ENCODE results near the gene CDH4. TPM values are rescaled to one million over a fixed set of nuclear protein-coding genes. Genes with fewer than 3 reads are reported as not detected.

The CDH4 gene
- total RNA-seq, 1 donor from 2014 or later, result 0.23 TPM

DNA sequence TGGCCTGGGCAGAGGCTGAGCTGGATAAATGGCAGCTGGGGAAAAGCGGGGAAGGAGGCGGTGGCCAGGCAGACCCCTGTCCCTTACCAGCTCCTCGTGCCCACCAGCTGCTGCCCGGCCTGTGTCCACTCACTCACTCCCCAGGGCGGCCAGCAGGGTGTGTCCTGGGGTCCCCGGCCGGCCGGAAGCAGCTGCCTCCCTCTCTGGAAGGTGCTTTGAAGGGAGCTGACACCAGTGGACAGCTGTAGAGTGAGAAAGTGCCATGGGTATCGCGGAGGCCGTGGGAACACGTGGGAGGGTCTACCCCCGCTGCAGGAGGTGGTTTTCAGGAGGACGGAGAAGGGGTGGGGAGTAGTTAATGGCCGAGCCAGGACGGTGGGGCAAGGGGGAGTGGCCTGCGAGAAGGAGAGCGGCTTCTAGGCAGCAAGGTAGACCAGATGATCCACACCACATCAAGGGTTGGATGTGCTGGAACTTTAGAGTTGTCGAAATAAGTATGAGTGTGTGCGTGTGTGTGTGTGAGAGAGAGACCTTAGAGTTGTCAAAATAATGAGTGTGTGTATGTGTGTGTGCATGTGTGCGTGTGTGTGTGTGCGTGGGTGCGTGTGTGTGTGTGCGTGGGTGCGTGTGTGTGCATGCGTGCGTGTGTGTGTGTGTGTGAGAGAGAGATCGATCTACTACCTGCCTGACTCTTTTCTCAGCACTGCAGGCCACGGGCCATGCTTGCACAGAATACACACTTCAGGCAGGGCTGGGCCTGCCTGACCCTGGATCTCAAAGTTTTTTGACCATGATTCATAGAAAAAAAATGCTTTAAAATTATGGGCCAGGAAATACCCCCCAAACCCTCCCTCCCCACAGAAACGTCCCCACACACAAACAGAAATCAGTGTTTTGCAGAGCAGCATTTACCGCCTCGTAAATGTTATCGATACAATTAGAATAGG lies 43.9 kb downstream of the CDH4 start:
- H3K4me3 Mint-ChIP-seq (ENCODE audit: unreplicated experiment), result no peak overlapping the region
- H3K36me3 Mint-ChIP-seq (ENCODE audit: low read depth, unreplicated experiment), result no peaks in the 10 kb centered on the region
- TF ChIP-seq, protein P1, sequence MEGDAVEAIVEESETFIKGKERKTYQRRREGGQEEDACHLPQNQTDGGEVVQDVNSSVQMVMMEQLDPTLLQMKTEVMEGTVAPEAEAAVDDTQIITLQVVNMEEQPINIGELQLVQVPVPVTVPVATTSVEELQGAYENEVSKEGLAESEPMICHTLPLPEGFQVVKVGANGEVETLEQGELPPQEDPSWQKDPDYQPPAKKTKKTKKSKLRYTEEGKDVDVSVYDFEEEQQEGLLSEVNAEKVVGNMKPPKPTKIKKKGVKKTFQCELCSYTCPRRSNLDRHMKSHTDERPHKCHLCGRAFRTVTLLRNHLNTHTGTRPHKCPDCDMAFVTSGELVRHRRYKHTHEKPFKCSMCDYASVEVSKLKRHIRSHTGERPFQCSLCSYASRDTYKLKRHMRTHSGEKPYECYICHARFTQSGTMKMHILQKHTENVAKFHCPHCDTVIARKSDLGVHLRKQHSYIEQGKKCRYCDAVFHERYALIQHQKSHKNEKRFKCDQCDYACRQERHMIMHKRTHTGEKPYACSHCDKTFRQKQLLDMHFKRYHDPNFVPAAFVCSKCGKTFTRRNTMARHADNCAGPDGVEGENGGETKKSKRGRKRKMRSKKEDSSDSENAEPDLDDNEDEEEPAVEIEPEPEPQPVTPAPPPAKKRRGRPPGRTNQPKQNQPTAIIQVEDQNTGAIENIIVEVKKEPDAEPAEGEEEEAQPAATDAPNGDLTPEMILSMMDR (IDR thresholded peaks at IDR 0.05; ENCODE audit: unreplicated experiment), result no peak
- no peak overlapping the region for H3K27ac Mint-ChIP-seq (ENCODE audit: unreplicated experiment)
- DNase-seq (ENCODE audit: low spot score), result no peak
- H3K4me1 Mint-ChIP-seq (ENCODE audit: unreplicated experiment), result no peaks in the 10 kb centered on the region
- H3K9me3 Mint-ChIP-seq (ENCODE audit: unreplicated experiment), result no peaks in the 10 kb centered on the region
- H3K27me3 Mint-ChIP-seq (ENCODE audit: unreplicated experiment), result peaks cover 5% of the 10 kb centered on the region

DNA sequence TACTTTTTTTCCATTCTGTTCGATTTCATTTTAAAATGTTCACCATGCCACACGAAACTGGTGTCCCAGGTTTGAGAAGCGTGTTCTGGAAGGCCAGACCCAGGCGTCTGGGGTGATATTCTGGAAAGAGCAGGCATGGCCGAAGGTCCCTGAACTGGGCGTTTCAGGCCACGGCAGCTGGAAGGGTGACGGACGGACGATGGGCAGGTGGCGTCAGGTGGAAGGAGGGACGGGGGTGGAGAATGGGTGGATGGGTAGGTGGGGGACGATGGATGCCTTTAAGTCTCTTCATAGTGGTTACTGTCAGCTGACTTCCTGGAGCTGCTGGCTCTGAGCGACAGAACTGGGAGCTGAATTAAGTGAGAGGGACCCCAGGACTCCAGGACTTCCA lies 44.6 kb downstream of the CDH4 start:
- Mint-ChIP-seq H3K27me3 (ENCODE audit: unreplicated experiment) (peaks cover 5% of the 10 kb centered on the region), H3K27ac (ENCODE audit: unreplicated experiment) (no peak overlapping the region), H3K4me1 (ENCODE audit: unreplicated experiment) (no peaks in the 10 kb centered on the region), H3K9me3 (ENCODE audit: unreplicated experiment) (no peaks in the 10 kb centered on the region), H3K36me3 (ENCODE audit: low read depth, unreplicated experiment) (no peaks in the 10 kb centered on the region), H3K4me3 (ENCODE audit: unreplicated experiment) (no peak overlapping the region)
- no peak for DNase-seq (ENCODE audit: low spot score)
- TF ChIP-seq, protein P1 (IDR thresholded peaks at IDR 0.05; ENCODE audit: unreplicated experiment), result no peak

DNA sequence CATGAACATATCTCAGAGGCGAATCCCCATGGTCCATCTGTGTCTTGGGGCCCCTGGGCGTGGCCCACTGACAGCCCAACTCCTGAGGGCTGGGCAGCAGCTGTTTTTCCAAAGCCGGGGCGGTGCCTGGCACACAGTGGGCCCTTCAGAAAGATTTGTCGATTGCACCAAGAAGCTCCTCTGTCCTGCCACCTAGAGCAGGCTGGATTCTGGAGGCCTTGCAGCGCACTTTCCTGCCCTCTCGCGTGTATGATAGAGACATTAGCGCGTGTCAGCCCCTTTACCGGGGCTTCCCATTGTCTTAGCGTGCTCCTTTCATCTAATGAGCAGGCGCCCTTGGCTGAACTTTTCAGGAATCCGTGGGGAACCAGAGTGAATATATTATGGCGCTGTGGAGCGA lies 45.4 kb downstream of the CDH4 start:
- Mint-ChIP-seq H3K9me3 (ENCODE audit: unreplicated experiment) (no peaks in the 10 kb centered on the region), H3K4me3 (ENCODE audit: unreplicated experiment) (no peak overlapping the region), H3K4me1 (ENCODE audit: unreplicated experiment) (no peaks in the 10 kb centered on the region), H3K27me3 (ENCODE audit: unreplicated experiment) (peaks cover 5% of the 10 kb centered on the region), H3K27ac (ENCODE audit: unreplicated experiment) (no peak overlapping the region), H3K36me3 (ENCODE audit: low read depth, unreplicated experiment) (no peaks in the 10 kb centered on the region)
- no peak for DNase-seq (ENCODE audit: low spot score)
- TF ChIP-seq, protein P1 (IDR thresholded peaks at IDR 0.05; ENCODE audit: unreplicated experiment), result no peak

DNA sequence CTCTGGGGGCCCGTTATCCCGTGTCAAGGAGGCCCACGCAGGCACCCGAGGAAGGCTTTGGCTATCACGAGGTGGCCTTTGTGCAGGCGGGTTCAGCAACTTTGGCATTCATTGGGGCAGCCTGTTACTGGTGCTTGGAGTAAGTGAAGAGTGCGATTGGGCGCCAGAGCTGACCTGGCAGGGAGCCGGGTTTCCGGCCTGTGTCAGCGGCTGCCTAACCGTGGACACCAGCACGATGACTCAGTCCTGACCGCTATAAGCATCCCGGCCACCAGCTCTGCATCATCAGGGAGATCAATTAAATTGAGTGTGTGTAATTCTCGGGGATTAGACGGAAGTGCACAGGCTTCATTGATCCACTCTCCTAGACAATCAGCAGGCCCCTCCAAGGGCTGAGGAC lies 45.9 kb downstream of the CDH4 start:
- Mint-ChIP-seq H3K9me3 (ENCODE audit: unreplicated experiment) (no peaks in the 10 kb centered on the region), H3K4me1 (ENCODE audit: unreplicated experiment) (no peaks in the 10 kb centered on the region), H3K4me3 (ENCODE audit: unreplicated experiment) (no peak overlapping the region), H3K36me3 (ENCODE audit: low read depth, unreplicated experiment) (no peaks in the 10 kb centered on the region), H3K27ac (ENCODE audit: unreplicated experiment) (no peak overlapping the region), H3K27me3 (ENCODE audit: unreplicated experiment) (peaks cover 5% of the 10 kb centered on the region)
- DNase-seq (ENCODE audit: low spot score), result no peak
- TF ChIP-seq, protein P1 (IDR thresholded peaks at IDR 0.05; ENCODE audit: unreplicated experiment), result no peak

DNA sequence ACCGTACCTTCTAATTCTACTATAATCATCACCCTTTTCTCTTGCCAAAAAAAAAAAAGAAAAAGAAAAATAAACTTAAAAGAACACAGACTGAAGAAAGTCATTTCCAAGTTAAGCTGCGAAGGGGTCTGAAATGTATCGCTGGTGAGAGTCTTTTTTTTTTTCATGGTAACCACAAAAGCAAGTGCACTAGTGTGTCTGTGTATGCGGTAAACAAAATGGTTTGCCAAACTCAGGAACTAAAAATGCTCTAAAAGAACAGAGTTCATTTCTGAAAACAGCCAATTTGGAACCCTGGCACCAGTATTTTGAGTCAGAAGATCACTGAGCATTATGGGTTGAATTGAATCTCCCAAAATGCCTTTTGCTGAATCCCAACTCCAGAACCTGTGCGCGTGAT lies 46.6 kb downstream of the CDH4 start:
- no peaks in the 10 kb centered on the region for H3K4me1 Mint-ChIP-seq (ENCODE audit: unreplicated experiment)
- no peak overlapping the region for H3K27ac Mint-ChIP-seq (ENCODE audit: unreplicated experiment)
- peaks cover 5% of the 10 kb centered on the region for H3K27me3 Mint-ChIP-seq (ENCODE audit: unreplicated experiment)
- no peak for DNase-seq (ENCODE audit: low spot score)
- TF ChIP-seq, protein P1 (IDR thresholded peaks at IDR 0.05; ENCODE audit: unreplicated experiment), result no peak
- H3K9me3 Mint-ChIP-seq (ENCODE audit: unreplicated experiment), result no peaks in the 10 kb centered on the region
- H3K36me3 Mint-ChIP-seq (ENCODE audit: low read depth, unreplicated experiment), result no peaks in the 10 kb centered on the region
- H3K4me3 Mint-ChIP-seq (ENCODE audit: unreplicated experiment), result no peak overlapping the region

Measured in endothelial cell (in vitro differentiated cells).